Right atrium auricular region (tissue), 2 donors: ENCODE data around the gene COBL. TPM values are rescaled to one million over a fixed set of nuclear protein-coding genes. Genes with fewer than 3 reads are reported as not detected.

Experiments used
- DNase-seq: peaks from one replicate; pipeline ENCODE4 v3.0.0-alpha.2; 2019; ENCODE audit warnings: low spot score
- H3K27ac ChIP-seq, 2 donors: fragments of 200-600 bp; sonication (generic); 1 replicate in 1 of 2; 2 replicates in 1 of 2; pipeline ENCODE4 v1.5.1; 2016 to 2019
- H3K27me3 ChIP-seq, 2 donors: fragments of 200-600 bp; sonication (generic); one replicate each; pipeline versions ENCODE4 v1.5.1 to v1.6.0; 2017 to 2019
- H3K36me3 ChIP-seq: fragments of 200-600 bp; sonication (generic); one replicate; pipeline ENCODE4 v1.5.1; 2016
- H3K4me1 ChIP-seq, 2 donors: fragments of 200-600 bp; sonication (generic); one replicate each; pipeline versions ENCODE4 v1.5.1 to v1.6.0; 2017 to 2019
- H3K4me3 ChIP-seq, 2 donors: fragments of 200-600 bp; sonication (generic); 1 replicate in 1 of 2; 2 replicates in 1 of 2; pipeline ENCODE4 v1.5.1; 2017 to 2019; ENCODE audit warnings: mild to moderate bottlenecking in 1 of 2, moderate library complexity in 1 of 2
- H3K9me3 ChIP-seq, 2 donors: fragments of 200-600 bp; sonication (generic); one replicate each; pipeline ENCODE4 v1.5.1; 2019
- total RNA-seq, 2 donors: library from RNA; depleted of rRNA; stranded (reverse); fragments of >200 nt; gene quantifications; one replicate each; pipeline ENCODE4 v1.1.0, GENCODE V29; 2016
- TF ChIP-seq, protein P1 (sequence below), 2 donors: fragments of 200-600 bp; sonication (generic); IDR thresholded peaks; one replicate each; pipeline ENCODE4 v1.5.1; 2019; ENCODE audit warnings: antibody characterized with exemption in 2 of 2

The COBL gene
- total RNA-seq, 2 donors from 2014 or later: 26.3 to 31.4 TPM

- no peak for DNase-seq
- Histone ChIP-seq H3K27me3 (no peaks in the 10 kb centered on the region), H3K36me3 (no peaks in the 10 kb centered on the region), H3K4me1 (no peaks in the 10 kb centered on the region), H3K27ac (no peak overlapping the region), H3K9me3 (peaks cover 3 to 13% of the 10 kb centered on the region in 2 donors), H3K4me3 (no peak overlapping the region)
- TF ChIP-seq, protein P1, sequence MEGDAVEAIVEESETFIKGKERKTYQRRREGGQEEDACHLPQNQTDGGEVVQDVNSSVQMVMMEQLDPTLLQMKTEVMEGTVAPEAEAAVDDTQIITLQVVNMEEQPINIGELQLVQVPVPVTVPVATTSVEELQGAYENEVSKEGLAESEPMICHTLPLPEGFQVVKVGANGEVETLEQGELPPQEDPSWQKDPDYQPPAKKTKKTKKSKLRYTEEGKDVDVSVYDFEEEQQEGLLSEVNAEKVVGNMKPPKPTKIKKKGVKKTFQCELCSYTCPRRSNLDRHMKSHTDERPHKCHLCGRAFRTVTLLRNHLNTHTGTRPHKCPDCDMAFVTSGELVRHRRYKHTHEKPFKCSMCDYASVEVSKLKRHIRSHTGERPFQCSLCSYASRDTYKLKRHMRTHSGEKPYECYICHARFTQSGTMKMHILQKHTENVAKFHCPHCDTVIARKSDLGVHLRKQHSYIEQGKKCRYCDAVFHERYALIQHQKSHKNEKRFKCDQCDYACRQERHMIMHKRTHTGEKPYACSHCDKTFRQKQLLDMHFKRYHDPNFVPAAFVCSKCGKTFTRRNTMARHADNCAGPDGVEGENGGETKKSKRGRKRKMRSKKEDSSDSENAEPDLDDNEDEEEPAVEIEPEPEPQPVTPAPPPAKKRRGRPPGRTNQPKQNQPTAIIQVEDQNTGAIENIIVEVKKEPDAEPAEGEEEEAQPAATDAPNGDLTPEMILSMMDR (IDR thresholded peaks at IDR 0.05): no peak
Measured at GRCh38 chr7:51151455-51151854, 165.2 kb downstream of the COBL start.

DNA sequence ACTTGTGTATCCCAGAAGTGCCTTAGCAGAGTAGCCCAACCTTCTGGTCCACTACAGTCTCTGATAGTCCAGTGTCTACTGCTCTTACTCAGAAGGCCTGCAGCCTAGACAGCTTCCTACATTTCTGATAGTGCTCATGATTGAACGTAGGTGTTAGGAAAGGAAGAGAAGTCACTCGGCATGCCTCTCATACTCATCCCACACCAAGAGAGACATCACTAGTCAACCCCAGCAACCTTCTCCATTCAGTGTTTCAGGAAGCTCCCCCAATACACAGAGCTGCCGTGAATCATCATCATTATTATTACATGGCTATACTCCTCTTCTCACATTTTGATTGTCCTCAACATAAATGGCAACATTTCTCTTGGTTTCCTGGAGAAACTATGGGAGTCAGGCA is 166.4 kb downstream of the COBL start:
- H3K27me3 ChIP-seq: no peaks in the 10 kb centered on the region
- no peak overlapping the region for H3K27ac ChIP-seq
- peaks cover 3 to 13% of the 10 kb centered on the region in 2 donors for H3K9me3 ChIP-seq
- no peak overlapping the region for H3K4me3 ChIP-seq
- no peaks in the 10 kb centered on the region for H3K36me3 ChIP-seq
- H3K4me1 ChIP-seq: no peaks in the 10 kb centered on the region
- TF ChIP-seq, protein P1 (IDR thresholded peaks at IDR 0.05): no peak
- no peak for DNase-seq

DNA sequence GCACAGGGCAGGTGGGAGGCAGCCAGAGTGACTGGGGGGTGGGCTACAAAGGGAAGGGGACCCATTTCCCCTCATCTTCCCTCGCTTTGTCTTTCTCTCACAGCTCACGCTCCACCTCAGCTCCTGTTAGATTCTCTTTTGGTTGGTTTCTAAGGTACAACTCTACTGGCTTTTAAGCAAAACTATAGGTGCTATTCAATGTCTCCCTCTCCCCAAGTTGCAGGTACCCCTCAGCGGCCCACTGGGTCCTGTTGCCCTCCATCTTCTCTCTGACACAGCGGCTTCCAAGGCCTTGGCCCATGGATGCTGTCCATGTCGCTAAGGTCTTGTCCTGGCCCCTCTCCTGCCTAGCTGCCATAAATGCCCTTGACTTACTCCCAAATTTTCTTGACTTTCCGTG is 168.4 kb downstream of the COBL start:
- Histone ChIP-seq H3K27ac (no peak overlapping the region), H3K4me1 (no peaks in the 10 kb centered on the region), H3K9me3 (peaks cover 3 to 13% of the 10 kb centered on the region in 2 donors), H3K36me3 (no peaks in the 10 kb centered on the region), H3K4me3 (no peak overlapping the region), H3K27me3 (no peaks in the 10 kb centered on the region)
- TF ChIP-seq, protein P1 (IDR thresholded peaks at IDR 0.05): no peak
- DNase-seq: no peak

DNA sequence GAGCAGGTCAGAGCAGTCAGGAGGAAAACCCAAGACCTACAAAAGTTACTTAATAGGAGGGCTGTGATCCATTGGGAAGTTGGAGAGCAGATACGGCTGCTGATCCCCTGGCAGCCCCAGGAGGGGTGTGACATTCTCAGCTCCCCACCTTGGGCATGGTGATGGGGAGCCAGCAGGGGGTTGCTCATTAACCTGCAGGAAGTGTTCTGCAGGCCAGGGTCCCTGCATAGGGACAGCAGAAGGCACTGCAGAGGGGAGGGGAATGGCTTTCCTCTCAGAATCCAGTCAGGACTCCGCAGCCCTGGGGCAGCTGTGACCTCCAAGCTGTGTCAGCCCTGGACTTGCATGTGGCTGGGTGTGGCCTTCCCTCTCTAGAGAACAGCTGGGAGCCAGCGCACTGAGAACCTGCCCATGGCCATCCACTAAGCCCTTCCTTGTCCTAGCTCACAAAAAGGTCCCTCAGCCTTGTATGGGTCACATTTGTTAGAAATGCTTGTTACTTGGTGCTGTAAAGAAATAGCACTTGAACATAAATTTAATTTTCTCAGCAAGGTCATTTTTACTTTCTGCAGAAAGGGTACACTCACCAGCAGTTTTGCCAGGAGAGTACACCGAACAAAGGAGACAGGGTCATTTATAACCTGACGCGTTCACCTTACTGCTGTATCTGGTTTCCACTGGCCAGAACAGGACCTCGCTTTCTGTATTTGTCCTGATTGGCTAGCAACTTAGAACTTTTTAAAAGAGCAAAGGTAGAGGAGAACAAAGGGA is 169.6 kb downstream of the COBL start:
- no peak overlapping the region for H3K27ac ChIP-seq
- H3K9me3 ChIP-seq: peaks cover 3 to 13% of the 10 kb centered on the region in 2 donors
- no peaks in the 10 kb centered on the region for H3K36me3 ChIP-seq

GRCh38 chr7:51144178-51144577 is 172.4 kb downstream of the COBL start:
- no peak for DNase-seq
- peaks cover 3 to 13% of the 10 kb centered on the region in 2 donors for H3K9me3 ChIP-seq
- TF ChIP-seq, protein P1 (IDR thresholded peaks at IDR 0.05): no peak

More for the DNA sequence above, 169.6 kb downstream of the COBL start:
- H3K27me3 ChIP-seq: no peaks in the 10 kb centered on the region
- H3K4me3 ChIP-seq: no peak overlapping the region
- TF ChIP-seq, protein P1 (IDR thresholded peaks at IDR 0.05): no peak
- DNase-seq: no peak
- H3K4me1 ChIP-seq: peaks cover 0 to under 1% of the 10 kb centered on the region in 2 donors

More at GRCh38 chr7:51144178-51144577, 172.4 kb downstream of the COBL start:
- no peaks in the 10 kb centered on the region for H3K36me3 ChIP-seq
- no peak overlapping the region for H3K27ac ChIP-seq
- H3K27me3 ChIP-seq: no peaks in the 10 kb centered on the region
- peaks cover 0 to 27% of the 10 kb centered on the region in 2 donors for H3K4me1 ChIP-seq
- no peak overlapping the region for H3K4me3 ChIP-seq
